HG03108 (cell line): ENCODE data around the gene CCDC110.
"Not testable (repeated sequence)": the region's sequence is repeated elsewhere in the genome, so short reads cannot be mapped to it uniquely, and the experiment has no call there.

Source experiments
- ATAC-seq: cut with Tn5 transposase; IDR thresholded peaks from one replicate; pipeline ENCODE4 v1.9.1; 2021; ENCODE audit warnings: moderate library complexity; ENCODE audit not compliant: unreplicated experiment

The CCDC110 gene

GRCh38 chr4:185471235-185472102 is at the start of gene CCDC110:
TSS of gene CCDC110 (minus strand) at chr4:185471733. CDS start at chr4:185471683, 50 bp downstream.
- peak; percentile 87 for ATAC-seq

- no peak for ATAC-seq
Measured at GRCh38 chr4:185520119-185520518, 48.6 kb upstream of the CCDC110 start.

GRCh38 chr4:185518494-185518893 is 47.0 kb upstream of the CCDC110 start:
- no peak for ATAC-seq

- no peak for ATAC-seq
Measured at GRCh38 chr4:185518069-185518468, 46.5 kb upstream of the CCDC110 start.

GRCh38 chr4:185515248-185515647 is 43.7 kb upstream of the CCDC110 start:
- ATAC-seq, result no peak

GRCh38 chr4:185514182-185514697 is 42.7 kb upstream of the CCDC110 start:
- ATAC-seq, result no peak

GRCh38 chr4:185513489-185514181 is 42.1 kb upstream of the CCDC110 start:
- ATAC-seq, result no peak

- no peak for ATAC-seq
Measured at GRCh38 chr4:185512516-185512915, 41.0 kb upstream of the CCDC110 start.

- ATAC-seq, result not testable (repeated sequence)
Measured at GRCh38 chr4:185511243-185511642, 39.7 kb upstream of the CCDC110 start.

GRCh38 chr4:185510806-185511205 is 39.3 kb upstream of the CCDC110 start:
- ATAC-seq, result no peak

GRCh38 chr4:185508181-185508580 is 36.6 kb upstream of the CCDC110 start:
- ATAC-seq, result no peak

- ATAC-seq, result no peak
Measured at GRCh38 chr4:185506422-185506821, 34.9 kb upstream of the CCDC110 start.

- no peak for ATAC-seq
Measured at GRCh38 chr4:185504098-185505047, 32.8 kb upstream of the CCDC110 start.

GRCh38 chr4:185502386-185502785 is 30.9 kb upstream of the CCDC110 start:
- ATAC-seq, result no peak

- ATAC-seq, result no peak
Measured at GRCh38 chr4:185500576-185500975, 29.0 kb upstream of the CCDC110 start.

GRCh38 chr4:185500035-185500434 is 28.5 kb upstream of the CCDC110 start:
- ATAC-seq, result no peak

GRCh38 chr4:185488650-185489049 is 17.1 kb upstream of the CCDC110 start:
- no peak for ATAC-seq

- no peak for ATAC-seq
Measured at GRCh38 chr4:185481401-185481800, 9.9 kb upstream of the CCDC110 start.

GRCh38 chr4:185480016-185480732 is 8.6 kb upstream of the CCDC110 start:
- no peak for ATAC-seq

- peak; percentile 91 for ATAC-seq
Measured at GRCh38 chr4:185479507-185479971, 8.0 kb upstream of the CCDC110 start.
